ENCODE data around the gene CDK14.

CDK14 gene

GRCh38 chr7:91230503-91230902 is 634.4 kb downstream of the CDK14 start:
- DNase-seq: no peak
- H3K4me3 ChIP-seq (ENCODE audit: low read depth, low read length): no peak overlapping the region
- H3K4me1 ChIP-seq: no peaks in the 10 kb centered on the region
- TF ChIP-seq CTCF (IDR thresholded peaks at IDR 0.05; ENCODE audit: low read depth, low read length): no peak
- no peaks in the 10 kb centered on the region for H3K36me3 ChIP-seq
- H3K27me3 ChIP-seq: no peaks in the 10 kb centered on the region
- no peaks in the 10 kb centered on the region for H3K9me3 ChIP-seq

- Histone ChIP-seq H3K9me3 (no peaks in the 10 kb centered on the region), H3K4me3 (ENCODE audit: low read depth, low read length) (no peak overlapping the region), H3K27me3 (no peaks in the 10 kb centered on the region), H3K36me3 (no peaks in the 10 kb centered on the region), H3K4me1 (no peaks in the 10 kb centered on the region)
- no peak for DNase-seq
- TF ChIP-seq CTCF (IDR thresholded peaks at IDR 0.05; ENCODE audit: low read depth, low read length): no peak
Measured at GRCh38 chr7:91233212-91233611, 637.1 kb downstream of the CDK14 start.

GRCh38 chr7:91235211-91235832 is 639.2 kb downstream of the CDK14 start:
- no peak for TF ChIP-seq CTCF (IDR thresholded peaks at IDR 0.05; ENCODE audit: low read depth, low read length)
- Histone ChIP-seq H3K9me3 (no peaks in the 10 kb centered on the region), H3K27me3 (no peaks in the 10 kb centered on the region), H3K36me3 (no peaks in the 10 kb centered on the region), H3K4me1 (no peaks in the 10 kb centered on the region), H3K4me3 (ENCODE audit: low read depth, low read length) (no peak overlapping the region)
- DNase-seq: no peak

GRCh38 chr7:91239171-91239604 is 643.1 kb downstream of the CDK14 start:
- H3K36me3 ChIP-seq: no peaks in the 10 kb centered on the region
- H3K4me3 ChIP-seq (ENCODE audit: low read depth, low read length): no peak overlapping the region
- no peaks in the 10 kb centered on the region for H3K4me1 ChIP-seq
- DNase-seq: no peak
- H3K27me3 ChIP-seq: no peaks in the 10 kb centered on the region
- TF ChIP-seq CTCF (IDR thresholded peaks at IDR 0.05; ENCODE audit: low read depth, low read length): no peak
- no peaks in the 10 kb centered on the region for H3K9me3 ChIP-seq

- Histone ChIP-seq H3K4me1 (no peaks in the 10 kb centered on the region), H3K4me3 (ENCODE audit: low read depth, low read length) (no peak overlapping the region), H3K9me3 (no peaks in the 10 kb centered on the region), H3K36me3 (no peaks in the 10 kb centered on the region), H3K27me3 (no peaks in the 10 kb centered on the region)
- TF ChIP-seq CTCF (IDR thresholded peaks at IDR 0.05; ENCODE audit: low read depth, low read length): no peak
- no peak for DNase-seq
Measured at GRCh38 chr7:91239772-91240171, 643.7 kb downstream of the CDK14 start.

- no peaks in the 10 kb centered on the region for H3K36me3 ChIP-seq
- H3K9me3 ChIP-seq: no peaks in the 10 kb centered on the region
- H3K4me3 ChIP-seq (ENCODE audit: low read depth, low read length): no peak overlapping the region
- DNase-seq: no peak
- no peaks in the 10 kb centered on the region for H3K4me1 ChIP-seq
- no peaks in the 10 kb centered on the region for H3K27me3 ChIP-seq
- TF ChIP-seq CTCF (IDR thresholded peaks at IDR 0.05; ENCODE audit: low read depth, low read length): no peak
Measured at GRCh38 chr7:91240376-91240941, 644.3 kb downstream of the CDK14 start.

Measured in BE2C (cell line).